MCF 10A (cell line): ENCODE results near the gene SP100. TPM values are rescaled to one million over a fixed set of nuclear protein-coding genes. Genes with fewer than 3 reads are reported as not detected.
"Not testable (repeated sequence)": the region's sequence is repeated elsewhere in the genome, so short reads cannot be mapped to it uniquely, and the experiment has no call there.

Experiments used
- BruUV-seq: library from RNA; stranded (reverse); fragments of 400-500 nt; replicated peaks from 2 replicates; lab custom pipeline; 2021; lab: Mats Ljungman, UMichigan
- CTCF ChIA-PET: fragments of 300-600 bp; sonication (Branson Sonifier 250); formaldehyde crosslinking; extraction: SDS; loops from one replicate; lab custom pipeline; 2021; ENCODE audit warnings: antibody characterized with exemption, inconsistent platforms; lab: Yijun Ruan, JAX
- POLR2A ChIA-PET: fragments of 300-600, 350-650 bp; sonication (Branson Sonifier 250); formaldehyde crosslinking; extraction: SDS; loops from one replicate; lab custom pipeline; 2020; ENCODE audit warnings: antibody characterized with exemption, inconsistent platforms; lab: Yijun Ruan, JAX
- DNase-seq: peaks from one replicate; pipeline ENCODE4 v3.0.0-alpha.2; 2018; ENCODE audit not compliant: unreplicated experiment
- H3K27ac Mint-ChIP-seq: one replicate; pipeline ENCODE4 v1.8.0; 2022; ENCODE audit warnings: mild to moderate bottlenecking, low read depth, mixed read lengths; ENCODE audit not compliant: unreplicated experiment
- H3K27me3 Mint-ChIP-seq: one replicate; pipeline ENCODE4 v1.8.0; 2022; ENCODE audit warnings: mixed read lengths; ENCODE audit not compliant: insufficient read depth, unreplicated experiment
- H3K36me3 Mint-ChIP-seq: one replicate; pipeline ENCODE4 v1.8.0; 2022; ENCODE audit warnings: mild to moderate bottlenecking, moderate library complexity, mixed read lengths; ENCODE audit not compliant: insufficient read depth, unreplicated experiment
- H3K4me1 Mint-ChIP-seq: one replicate; pipeline ENCODE4 v1.8.0; 2022; ENCODE audit warnings: mixed read lengths; ENCODE audit not compliant: insufficient read depth, unreplicated experiment
- H3K4me3 Mint-ChIP-seq: one replicate; pipeline ENCODE4 v1.8.0; 2022; ENCODE audit warnings: mild to moderate bottlenecking, moderate library complexity, mixed read lengths; ENCODE audit not compliant: unreplicated experiment
- H3K9me3 Mint-ChIP-seq: one replicate; pipeline ENCODE4 v1.8.0; 2022; ENCODE audit warnings: mixed read lengths; ENCODE audit not compliant: unreplicated experiment
- intact Hi-C: fragments of 100-400 bp; cut with micrococcal nuclease; formaldehyde crosslinking; loops from 2 replicates; pipeline ENCODE4 v1.14.1; 2022
- total RNA-seq: library from RNA; stranded (reverse); gene quantifications from 2 replicates; pipeline ENCODE4 v1.2.3, GENCODE V29; 2022
- TF ChIP-seq, protein P1 (sequence below): fragments of 200-600 bp; IDR thresholded peaks from one replicate; pipeline ENCODE4 v1.8.0; 2022; ENCODE audit warnings: antibody characterized with exemption, mild to moderate bottlenecking; ENCODE audit not compliant: unreplicated experiment

The SP100 gene
- total RNA-seq, 1 experiment from 2014 or later, result 54.5 TPM

DNA sequence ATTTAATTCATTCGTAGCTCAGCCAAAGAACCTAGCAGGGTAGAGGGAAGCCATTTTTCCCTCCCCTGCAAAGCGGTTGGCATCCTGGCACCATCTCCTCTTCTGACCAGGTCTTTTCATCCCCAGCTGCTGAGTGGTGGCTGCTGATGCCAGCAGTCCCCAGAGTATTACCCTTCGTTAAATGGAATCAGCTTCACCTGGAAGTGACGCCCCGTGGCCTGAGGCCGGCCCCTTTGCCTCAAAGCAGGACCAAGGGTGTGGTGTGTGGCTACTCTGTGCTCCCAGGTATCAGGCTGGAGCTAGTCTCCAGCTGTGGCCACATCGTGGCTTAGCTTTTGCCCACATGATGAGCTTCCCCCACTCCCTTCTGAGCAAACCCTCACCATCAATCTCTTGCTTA lies 12.3 kb upstream of the SP100 start:
- Mint-ChIP-seq H3K36me3 (peaks cover 24% of the 10 kb centered on the region), H3K9me3 (no peaks in the 10 kb centered on the region), H3K4me1 (peaks cover 11% of the 10 kb centered on the region), H3K4me3 (no peak overlapping the region), H3K27me3 (no peaks in the 10 kb centered on the region), H3K27ac (no peak overlapping the region)
- TF ChIP-seq, protein P1, sequence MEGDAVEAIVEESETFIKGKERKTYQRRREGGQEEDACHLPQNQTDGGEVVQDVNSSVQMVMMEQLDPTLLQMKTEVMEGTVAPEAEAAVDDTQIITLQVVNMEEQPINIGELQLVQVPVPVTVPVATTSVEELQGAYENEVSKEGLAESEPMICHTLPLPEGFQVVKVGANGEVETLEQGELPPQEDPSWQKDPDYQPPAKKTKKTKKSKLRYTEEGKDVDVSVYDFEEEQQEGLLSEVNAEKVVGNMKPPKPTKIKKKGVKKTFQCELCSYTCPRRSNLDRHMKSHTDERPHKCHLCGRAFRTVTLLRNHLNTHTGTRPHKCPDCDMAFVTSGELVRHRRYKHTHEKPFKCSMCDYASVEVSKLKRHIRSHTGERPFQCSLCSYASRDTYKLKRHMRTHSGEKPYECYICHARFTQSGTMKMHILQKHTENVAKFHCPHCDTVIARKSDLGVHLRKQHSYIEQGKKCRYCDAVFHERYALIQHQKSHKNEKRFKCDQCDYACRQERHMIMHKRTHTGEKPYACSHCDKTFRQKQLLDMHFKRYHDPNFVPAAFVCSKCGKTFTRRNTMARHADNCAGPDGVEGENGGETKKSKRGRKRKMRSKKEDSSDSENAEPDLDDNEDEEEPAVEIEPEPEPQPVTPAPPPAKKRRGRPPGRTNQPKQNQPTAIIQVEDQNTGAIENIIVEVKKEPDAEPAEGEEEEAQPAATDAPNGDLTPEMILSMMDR, result no peak
- no peak for DNase-seq
- ChIA-PET CTCF (interaction anchor here (0.6 to 0.7 kb wide), 2 partner anchors 7 to 380 kb away, joined by 3 read pairs; no protein-coding TSS in a partner anchor), POLR2A (interaction anchor here (0.8 to 1.3 kb wide), 2 partner anchors 12 to 15 kb away, joined by 4 read pairs; partner anchors contain the start of gene SP100)
- intact Hi-C loops, result no loop called here
- BruUV-seq, result no TSS peak

DNA sequence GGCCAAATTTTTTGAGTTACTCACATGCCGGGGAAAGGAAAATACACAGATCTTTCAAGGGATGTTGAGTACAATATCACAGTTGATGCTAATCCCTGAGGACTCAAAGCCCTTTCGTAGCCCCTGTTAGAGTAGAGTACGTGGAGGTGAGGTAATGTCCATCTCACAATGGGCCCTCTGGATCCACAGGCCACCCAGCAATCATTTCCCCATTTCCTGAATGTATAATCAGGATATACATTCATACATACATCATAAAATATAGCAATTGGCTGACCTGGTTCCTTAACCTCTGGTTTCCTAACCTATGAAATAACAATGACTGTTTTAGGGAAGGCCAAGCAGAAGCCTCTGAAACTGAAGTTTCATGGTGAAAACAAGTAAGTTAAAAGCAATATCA lies 10.2 kb upstream of the SP100 start:
- DNase-seq, result no peak
- Mint-ChIP-seq H3K9me3 (no peaks in the 10 kb centered on the region), H3K36me3 (peaks cover 21% of the 10 kb centered on the region), H3K27ac (no peak overlapping the region), H3K27me3 (no peaks in the 10 kb centered on the region), H3K4me1 (peaks cover 11% of the 10 kb centered on the region), H3K4me3 (no peak overlapping the region)
- TF ChIP-seq, protein P1, result no peak
- BruUV-seq, result no TSS peak
- ChIA-PET CTCF (no interaction called here), POLR2A (no interaction called here)
- intact Hi-C loops, result no loop called here

DNA sequence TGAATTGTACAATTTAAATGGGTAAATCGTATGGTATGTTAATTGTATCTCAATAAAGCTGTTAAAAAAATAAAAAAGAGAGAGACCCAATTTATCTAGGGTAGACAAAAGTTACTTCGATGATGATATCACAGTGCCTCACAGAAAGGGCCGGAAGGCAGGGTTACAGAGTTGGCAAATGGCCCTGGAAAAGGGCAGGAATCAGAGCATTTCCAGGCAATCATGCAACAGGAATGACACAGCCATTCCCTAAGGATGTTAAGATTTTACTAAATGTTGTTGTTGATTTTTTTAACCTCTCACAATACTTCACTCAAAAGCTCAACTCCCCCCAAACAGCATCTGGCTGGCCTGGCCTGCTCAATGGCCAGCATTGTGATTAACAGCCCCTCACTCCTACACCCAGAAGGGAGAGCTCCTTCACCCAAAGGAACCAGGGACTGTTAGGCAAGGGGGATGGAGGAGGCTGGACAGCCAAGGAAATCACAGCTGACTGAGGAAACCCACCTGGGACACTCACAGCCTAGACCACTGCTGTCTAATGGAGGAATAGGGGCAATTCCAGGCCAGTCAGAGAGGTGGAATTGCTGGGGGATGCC lies 7.7 kb upstream of the SP100 start:
- peaks cover 24% of the 10 kb centered on the region for H3K4me1 Mint-ChIP-seq
- no TSS peak for BruUV-seq

DNA sequence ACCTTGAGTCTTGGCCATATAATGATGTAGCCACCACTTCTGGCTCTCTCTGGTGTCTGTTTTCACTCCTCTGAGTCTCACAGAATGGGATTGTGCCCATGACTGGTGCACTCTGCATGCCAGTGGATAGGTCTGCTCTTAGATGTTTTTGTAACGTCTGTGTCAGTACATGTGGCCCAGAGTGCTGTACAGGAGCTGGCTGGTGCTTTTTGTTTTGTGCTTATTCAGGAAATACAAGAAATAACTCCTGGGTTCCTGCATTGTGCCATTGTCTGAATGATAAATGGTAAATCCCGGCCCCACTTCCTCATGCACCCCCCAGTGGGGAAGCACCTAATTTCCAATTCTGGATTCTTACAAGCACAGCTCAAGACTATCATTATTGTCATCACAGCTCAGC lies 6.7 kb upstream of the SP100 start:
- H3K9me3 Mint-ChIP-seq, DNase-seq, H3K36me3 Mint-ChIP-seq, BruUV-seq, intact Hi-C loops, H3K27me3 Mint-ChIP-seq, H3K4me3 Mint-ChIP-seq, H3K27ac Mint-ChIP-seq: not testable (repeated sequence)
- ChIA-PET CTCF (interaction anchor here (0.7 kb wide), 1 partner anchor 250 kb away, joined by 3 read pairs; no protein-coding TSS in a partner anchor), POLR2A (interaction anchor here (2.0 kb wide), 1 partner anchor 82 kb away, joined by 5 read pairs; the partner anchor contains the start of gene SP140L)
- peaks cover 27% of the 10 kb centered on the region for H3K4me1 Mint-ChIP-seq

More for the DNA sequence above, 7.7 kb upstream of the SP100 start:
- TF ChIP-seq, protein P1, result no peak
- no peak overlapping the region for H3K4me3 Mint-ChIP-seq
- no peak overlapping the region for H3K27ac Mint-ChIP-seq
- intact Hi-C loops, result no loop called here
- ChIA-PET CTCF (interaction anchor here (0.5 kb wide), 1 partner anchor 230 kb away, joined by 3 read pairs; no protein-coding TSS in a partner anchor), POLR2A (interaction anchor here (0.9 to 2.0 kb wide), 4 partner anchors 8 to 188 kb away, joined by 3 to 5 read pairs (median 3); partner anchors contain the start of genes SP110 and SP140L)
- no peaks in the 10 kb centered on the region for H3K9me3 Mint-ChIP-seq
- H3K27me3 Mint-ChIP-seq, result no peaks in the 10 kb centered on the region
- peaks cover 8% of the 10 kb centered on the region for H3K36me3 Mint-ChIP-seq
- peak; percentile 79 for DNase-seq
